Ishikawa (cell line): ENCODE measurements around the gene TICAM2.

Experiments used
- CEBPB ChIP-seq: IDR thresholded peaks from 2 replicates; pipeline ENCODE4 v1.6.1; 2012
- CREB1 ChIP-seq: IDR thresholded peaks from 2 replicates; pipeline ENCODE4 v1.6.1; 2012; ENCODE audit warnings: low read depth
- EGR1 ChIP-seq: IDR thresholded peaks from 2 replicates; pipeline ENCODE4 v1.6.1; 2012
- EP300 ChIP-seq: IDR thresholded peaks from 2 replicates; pipeline ENCODE4 v1.6.1; 2012; ENCODE audit warnings: borderline replicate concordance
- FOXM1 ChIP-seq: IDR thresholded peaks from 2 replicates; pipeline ENCODE4 v1.6.1; 2012; ENCODE audit warnings: low read depth, borderline replicate concordance
- NFIC ChIP-seq: IDR thresholded peaks from 2 replicates; pipeline ENCODE4 v1.6.1; 2012
- RAD21 ChIP-seq: IDR thresholded peaks from 2 replicates; pipeline ENCODE4 v1.6.1; 2012; ENCODE audit warnings: low read depth
- TAF1 ChIP-seq: IDR thresholded peaks from 2 replicates; pipeline ENCODE4 v1.6.1; 2012; ENCODE audit warnings: low read depth, mild to moderate bottlenecking
- TCF12 ChIP-seq: IDR thresholded peaks from 2 replicates; pipeline ENCODE4 v1.6.1; 2012; ENCODE audit warnings: low read depth
- TEAD4 ChIP-seq: IDR thresholded peaks from 2 replicates; pipeline ENCODE4 v1.6.1; 2012
- YY1 ChIP-seq: IDR thresholded peaks from 2 replicates; pipeline ENCODE4 v1.6.1; 2012; ENCODE audit warnings: low read depth
- ZBTB7A ChIP-seq: IDR thresholded peaks from 2 replicates; pipeline ENCODE4 v1.6.1; 2012; ENCODE audit warnings: low read depth
- TF ChIP-seq, protein P1 (sequence below): IDR thresholded peaks from 2 replicates; pipeline ENCODE4 v1.6.1; 2012; ENCODE audit warnings: low read depth, mild to moderate bottlenecking
- TF ChIP-seq, protein P2 (sequence below): IDR thresholded peaks from 2 replicates; pipeline ENCODE4 v1.6.1; 2012
- TF ChIP-seq, protein P3 (sequence below): IDR thresholded peaks from 2 replicates; pipeline ENCODE4 v1.6.1; 2012

TICAM2 gene

DNA sequence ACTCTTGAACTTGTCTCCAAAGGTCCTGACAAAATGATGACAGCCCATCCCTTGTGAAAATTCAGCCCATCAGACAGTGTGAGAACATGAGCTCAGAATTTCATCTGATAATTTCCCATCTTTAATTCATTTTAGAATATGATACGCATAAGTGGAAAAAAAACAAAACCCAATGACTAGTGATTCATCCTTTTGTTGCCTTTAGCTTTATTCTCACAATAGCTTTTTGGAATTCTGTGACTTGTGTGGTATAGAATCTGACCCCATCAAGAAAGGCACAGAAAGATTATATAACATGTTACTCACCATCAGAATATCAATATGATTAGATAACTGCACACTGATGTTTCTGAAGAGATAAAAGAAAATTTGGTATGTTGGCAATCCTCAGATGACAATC is 39.7 kb upstream of the TICAM2 start:
- no peak for TF ChIP-seq EGR1
- no peak for TF ChIP-seq EP300
- TF ChIP-seq TEAD4, result no peak
- no peak for TF ChIP-seq TAF1
- TF ChIP-seq, protein P1, sequence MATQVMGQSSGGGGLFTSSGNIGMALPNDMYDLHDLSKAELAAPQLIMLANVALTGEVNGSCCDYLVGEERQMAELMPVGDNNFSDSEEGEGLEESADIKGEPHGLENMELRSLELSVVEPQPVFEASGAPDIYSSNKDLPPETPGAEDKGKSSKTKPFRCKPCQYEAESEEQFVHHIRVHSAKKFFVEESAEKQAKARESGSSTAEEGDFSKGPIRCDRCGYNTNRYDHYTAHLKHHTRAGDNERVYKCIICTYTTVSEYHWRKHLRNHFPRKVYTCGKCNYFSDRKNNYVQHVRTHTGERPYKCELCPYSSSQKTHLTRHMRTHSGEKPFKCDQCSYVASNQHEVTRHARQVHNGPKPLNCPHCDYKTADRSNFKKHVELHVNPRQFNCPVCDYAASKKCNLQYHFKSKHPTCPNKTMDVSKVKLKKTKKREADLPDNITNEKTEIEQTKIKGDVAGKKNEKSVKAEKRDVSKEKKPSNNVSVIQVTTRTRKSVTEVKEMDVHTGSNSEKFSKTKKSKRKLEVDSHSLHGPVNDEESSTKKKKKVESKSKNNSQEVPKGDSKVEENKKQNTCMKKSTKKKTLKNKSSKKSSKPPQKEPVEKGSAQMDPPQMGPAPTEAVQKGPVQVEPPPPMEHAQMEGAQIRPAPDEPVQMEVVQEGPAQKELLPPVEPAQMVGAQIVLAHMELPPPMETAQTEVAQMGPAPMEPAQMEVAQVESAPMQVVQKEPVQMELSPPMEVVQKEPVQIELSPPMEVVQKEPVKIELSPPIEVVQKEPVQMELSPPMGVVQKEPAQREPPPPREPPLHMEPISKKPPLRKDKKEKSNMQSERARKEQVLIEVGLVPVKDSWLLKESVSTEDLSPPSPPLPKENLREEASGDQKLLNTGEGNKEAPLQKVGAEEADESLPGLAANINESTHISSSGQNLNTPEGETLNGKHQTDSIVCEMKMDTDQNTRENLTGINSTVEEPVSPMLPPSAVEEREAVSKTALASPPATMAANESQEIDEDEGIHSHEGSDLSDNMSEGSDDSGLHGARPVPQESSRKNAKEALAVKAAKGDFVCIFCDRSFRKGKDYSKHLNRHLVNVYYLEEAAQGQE, result no peak
- TF ChIP-seq TCF12, result no peak
- TF ChIP-seq FOXM1, result no peak
- TF ChIP-seq RAD21, result no peak
- TF ChIP-seq, protein P2, sequence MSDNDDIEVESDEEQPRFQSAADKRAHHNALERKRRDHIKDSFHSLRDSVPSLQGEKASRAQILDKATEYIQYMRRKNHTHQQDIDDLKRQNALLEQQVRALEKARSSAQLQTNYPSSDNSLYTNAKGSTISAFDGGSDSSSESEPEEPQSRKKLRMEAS, result no peak
- TF ChIP-seq, protein P3, sequence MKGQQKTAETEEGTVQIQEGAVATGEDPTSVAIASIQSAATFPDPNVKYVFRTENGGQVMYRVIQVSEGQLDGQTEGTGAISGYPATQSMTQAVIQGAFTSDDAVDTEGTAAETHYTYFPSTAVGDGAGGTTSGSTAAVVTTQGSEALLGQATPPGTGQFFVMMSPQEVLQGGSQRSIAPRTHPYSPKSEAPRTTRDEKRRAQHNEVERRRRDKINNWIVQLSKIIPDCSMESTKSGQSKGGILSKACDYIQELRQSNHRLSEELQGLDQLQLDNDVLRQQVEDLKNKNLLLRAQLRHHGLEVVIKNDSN, result no peak

DNA sequence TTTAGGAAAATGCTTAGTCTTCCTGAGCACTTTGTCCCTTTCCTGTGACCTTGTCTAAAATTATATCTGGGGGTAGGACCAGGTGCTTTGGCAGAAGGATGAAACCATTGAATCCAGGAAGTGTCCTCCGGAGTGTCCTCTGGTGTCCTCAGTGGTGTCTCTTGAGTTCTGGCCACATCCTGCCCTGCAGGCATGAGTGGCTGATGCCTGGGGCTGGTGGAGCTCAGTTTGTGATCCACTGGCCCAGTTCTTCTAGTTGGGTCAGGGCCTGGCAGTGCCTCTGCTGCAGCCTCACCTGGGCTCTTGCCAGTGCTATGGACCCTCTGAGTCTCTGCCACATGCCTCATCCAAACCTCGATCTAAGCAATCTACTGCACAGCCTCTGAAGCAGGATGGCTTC is 38.0 kb upstream of the TICAM2 start:
- TF ChIP-seq NFIC (no peak), TEAD4 (no peak), EP300 (no peak), YY1 (no peak), FOXM1 (no peak), TCF12 (no peak), CREB1 (no peak), TAF1 (no peak), CEBPB (no peak), RAD21 (no peak), EGR1 (no peak), ZBTB7A (no peak)
- TF ChIP-seq, protein P1, result no peak
- TF ChIP-seq, protein P3, result no peak
- TF ChIP-seq, protein P2, result no peak

DNA sequence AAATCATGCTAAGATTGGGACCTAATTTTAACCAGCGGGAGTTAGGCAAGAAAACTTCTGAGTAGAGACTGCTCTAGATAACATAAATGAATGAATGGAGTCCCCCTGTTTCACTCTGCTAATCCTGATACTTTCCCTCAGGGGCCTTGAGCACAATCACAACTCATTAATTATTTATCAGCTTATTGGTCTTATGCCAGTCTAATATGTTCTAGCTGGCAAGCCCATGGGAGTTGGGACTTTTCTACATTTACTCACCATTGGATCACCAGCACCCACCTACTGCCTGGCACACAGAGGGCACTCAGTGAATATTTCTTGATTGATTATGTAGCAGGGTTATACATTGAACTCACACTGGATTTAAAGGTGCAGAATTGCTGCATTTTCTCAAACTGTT is 37.1 kb upstream of the TICAM2 start:
- TF ChIP-seq CEBPB (no peak), EGR1 (no peak), RAD21 (no peak), EP300 (no peak)
- TF ChIP-seq, protein P2, result no peak
- TF ChIP-seq, protein P3, result no peak

DNA sequence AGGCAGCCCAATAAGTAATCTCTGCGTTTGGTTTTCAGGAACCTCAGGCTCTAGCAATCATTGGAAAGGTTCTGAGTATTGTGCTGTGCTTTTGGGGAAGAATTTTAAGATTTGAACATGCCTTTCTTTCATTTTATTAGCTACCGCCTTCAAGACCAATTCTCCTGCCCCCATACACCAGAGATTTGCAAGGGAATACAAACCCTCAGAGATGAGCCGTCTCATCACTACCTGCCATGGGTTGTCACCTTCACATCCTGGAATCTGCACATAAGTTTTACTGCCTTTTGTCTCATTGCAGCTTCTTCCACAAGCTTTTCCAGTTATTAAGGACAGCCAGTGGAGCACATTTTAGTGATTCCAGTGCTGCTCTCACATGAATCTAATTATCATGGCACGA is 35.2 kb upstream of the TICAM2 start:
- TF ChIP-seq ZBTB7A (no peak), EP300 (no peak), FOXM1 (no peak), YY1 (no peak), TEAD4 (no peak), NFIC (no peak)
- TF ChIP-seq, protein P1, result no peak
- TF ChIP-seq, protein P3, result no peak
